Stimulated activated CD8-positive, alpha-beta memory T cell treated with anti-CD3 and anti-CD28 coated beads, Interleukin-4, amount 100 ng/mL, for 24 hours (primary cell): ENCODE measurements around the gene ATP5F1C.
"Not testable (repeated sequence)": the region's sequence is repeated elsewhere in the genome, so short reads cannot be mapped to it uniquely, and the experiment has no call there.

Experiments used
- DNase-seq: peaks from one replicate; pipeline ENCODE4 v3.0.0-alpha.2; 2020; ENCODE audit warnings: low read depth

The ATP5F1C gene

DNA sequence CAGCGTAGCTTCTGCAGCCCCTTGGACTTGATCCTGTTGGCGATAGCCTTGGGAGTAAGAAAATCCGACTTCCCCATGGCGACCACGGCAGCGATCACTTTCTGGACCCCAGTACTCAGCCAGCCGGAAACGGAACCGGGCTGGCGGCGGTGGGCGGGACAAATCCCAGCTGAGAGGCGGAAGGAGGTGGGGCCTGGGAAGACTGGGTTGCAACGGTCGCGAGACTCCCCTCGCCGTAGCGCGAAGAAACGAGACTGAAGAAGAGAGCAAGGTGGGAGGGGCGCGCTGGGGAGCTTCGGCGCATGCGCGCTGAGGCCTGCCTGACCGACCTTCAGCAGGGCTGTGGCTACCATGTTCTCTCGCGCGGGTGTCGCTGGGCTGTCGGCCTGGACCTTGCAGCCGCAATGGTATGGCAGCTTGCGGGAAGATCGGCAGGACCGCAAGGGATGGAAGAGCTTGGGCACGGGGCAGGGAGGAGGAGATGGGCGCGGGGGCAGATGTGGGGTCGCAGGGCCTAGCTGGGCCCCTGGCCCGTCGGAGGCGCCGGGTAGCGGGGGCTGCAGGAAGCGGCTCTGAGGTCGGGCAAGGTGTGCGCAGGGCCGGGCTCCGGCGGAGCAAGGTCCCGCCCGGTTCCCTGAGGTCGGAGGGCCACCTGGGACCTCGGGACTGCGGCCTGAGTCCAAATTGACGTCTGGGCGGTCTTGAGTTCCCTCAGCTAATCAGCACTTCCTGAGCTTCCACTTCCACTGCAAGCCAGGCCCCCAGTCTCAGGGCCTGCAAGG, at the start of gene ATP5F1C, which contains the start of gene KIN:
ATP5F1C (plus strand) TSS at position 321 of the 782 bp plus-strand sequence; CDS start at position 352, 31 bp downstream.
KIN (minus strand) TSS at position 137 of the 782 bp plus-strand sequence; CDS start at position 77, 60 bp downstream.
- DNase-seq, result peak; percentile 97

GRCh38 chr10:7738536-7739407, 49.2 kb upstream of the ATP5F1C start:
- DNase-seq, result no peak

DNA sequence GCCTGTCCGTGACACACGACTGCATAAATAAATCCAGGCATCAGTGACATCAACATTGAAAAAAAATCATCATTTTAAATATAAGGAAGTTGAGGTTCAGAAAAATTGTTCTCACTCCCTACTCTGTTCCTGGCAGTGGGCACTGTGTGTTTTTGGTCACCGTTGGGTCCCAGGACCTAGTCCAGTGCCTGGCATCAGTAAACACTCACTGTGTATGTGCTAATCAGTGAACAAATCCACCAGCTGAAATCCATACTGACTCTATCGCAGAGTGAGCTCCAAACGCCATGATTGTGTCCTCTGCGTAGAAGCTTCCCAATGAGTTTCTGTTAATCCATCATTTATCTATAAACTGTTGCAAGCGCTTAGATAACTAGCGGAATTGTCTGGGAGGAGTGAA, 43.7 kb upstream of the ATP5F1C start:
- DNase-seq, result no peak

- not testable (repeated sequence) for DNase-seq
These were observed 39.3 kb upstream of the ATP5F1C start for GRCh38 chr10:7748637-7749036.

GRCh38 chr10:7750222-7750621, 37.8 kb upstream of the ATP5F1C start:
- no peak for DNase-seq

DNA sequence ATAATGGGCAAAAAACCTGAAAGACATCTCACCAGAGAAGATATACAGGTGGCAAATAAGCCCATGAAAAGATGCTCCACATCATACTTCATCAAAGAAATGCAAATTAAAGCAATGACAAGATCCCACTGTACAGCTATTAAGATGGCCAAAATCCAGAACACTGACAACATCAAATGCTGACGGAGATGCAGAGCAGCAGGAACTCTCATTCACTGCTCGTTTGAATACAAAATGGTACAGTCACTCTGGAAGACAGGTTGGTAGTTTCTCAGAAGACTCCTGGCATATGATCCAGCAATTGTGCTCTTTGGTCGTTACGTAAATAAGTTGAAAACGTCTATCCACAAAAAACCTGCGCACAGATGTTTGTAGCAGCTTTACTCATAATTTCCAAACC, 35.7 kb upstream of the ATP5F1C start:
- no peak for DNase-seq

GRCh38 chr10:7755103-7755502, 32.9 kb upstream of the ATP5F1C start:
- DNase-seq, result no peak

DNA sequence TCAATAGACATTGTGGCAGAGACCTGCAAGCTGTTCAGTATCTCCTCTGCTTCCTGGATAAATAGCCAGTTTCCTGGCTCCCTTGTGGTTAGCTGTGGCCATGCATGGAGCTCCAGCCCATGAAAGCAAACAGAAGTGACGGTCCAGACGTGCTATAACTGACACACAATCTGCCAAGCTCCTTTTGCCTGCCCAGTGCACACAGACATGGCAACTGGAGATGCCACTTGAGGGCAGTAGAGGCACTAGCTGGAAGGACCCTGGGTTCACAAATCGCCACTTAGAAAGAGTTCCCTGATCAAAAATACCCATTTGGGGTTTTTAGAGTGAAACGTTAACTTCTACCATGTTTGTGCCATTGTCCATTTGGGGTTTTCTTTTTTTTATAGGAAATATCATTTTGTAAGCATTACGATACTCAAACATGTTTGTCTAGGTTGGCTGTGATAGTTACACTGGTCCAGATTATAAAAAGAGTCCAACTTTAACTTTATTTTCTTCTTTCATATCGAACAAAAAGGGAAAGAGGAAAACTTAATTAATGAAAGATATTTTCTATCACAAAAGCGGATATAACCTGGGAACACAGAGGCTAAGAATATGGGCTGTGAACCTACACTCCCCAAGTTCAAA, 31.5 kb upstream of the ATP5F1C start:
- no peak for DNase-seq

GRCh38 chr10:7763929-7764328, 24.0 kb upstream of the ATP5F1C start:
- DNase-seq, result no peak

DNA sequence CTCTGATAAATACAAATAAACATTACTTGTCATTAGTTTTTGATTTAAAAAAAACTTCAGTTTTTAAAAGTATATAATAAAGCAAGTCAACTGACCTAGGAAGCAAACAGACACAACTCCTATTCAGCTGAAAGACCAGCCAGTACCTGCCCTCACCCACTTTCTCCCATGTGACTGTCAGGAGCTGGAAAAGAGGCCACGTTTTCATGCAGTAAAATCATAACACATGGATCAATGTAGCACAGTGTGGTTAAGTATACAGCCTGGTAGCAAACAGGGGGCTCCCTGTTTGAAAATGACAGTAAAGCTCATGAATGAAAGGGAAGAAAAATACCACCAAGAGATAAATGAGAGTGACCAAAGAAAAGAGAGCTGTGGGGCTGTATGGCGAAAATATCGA, 21.7 kb upstream of the ATP5F1C start:
- no peak for DNase-seq

DNA sequence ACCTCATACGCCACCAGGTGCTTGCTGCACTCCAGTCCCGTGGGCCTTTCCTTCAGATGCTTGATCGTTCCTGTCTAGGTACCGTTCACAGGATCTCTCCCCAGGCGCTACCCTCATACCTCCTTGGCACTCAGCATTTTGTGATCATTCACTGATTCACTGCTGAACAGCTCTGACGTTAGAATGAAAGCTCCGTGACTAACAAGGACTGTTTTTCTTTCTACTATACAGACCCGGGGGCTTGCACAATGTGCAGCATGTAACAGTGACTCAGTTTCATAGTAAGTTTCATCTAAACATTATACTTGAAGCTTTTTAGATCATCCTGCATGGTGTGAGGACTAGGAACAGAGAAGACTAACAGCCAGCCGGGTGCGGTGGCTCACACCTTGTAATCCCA, 20.8 kb upstream of the ATP5F1C start:
- no peak for DNase-seq

GRCh38 chr10:7768417-7768816, 19.6 kb upstream of the ATP5F1C start:
- no peak for DNase-seq

GRCh38 chr10:7773845-7774801, 13.9 kb upstream of the ATP5F1C start:
- no peak for DNase-seq

DNA sequence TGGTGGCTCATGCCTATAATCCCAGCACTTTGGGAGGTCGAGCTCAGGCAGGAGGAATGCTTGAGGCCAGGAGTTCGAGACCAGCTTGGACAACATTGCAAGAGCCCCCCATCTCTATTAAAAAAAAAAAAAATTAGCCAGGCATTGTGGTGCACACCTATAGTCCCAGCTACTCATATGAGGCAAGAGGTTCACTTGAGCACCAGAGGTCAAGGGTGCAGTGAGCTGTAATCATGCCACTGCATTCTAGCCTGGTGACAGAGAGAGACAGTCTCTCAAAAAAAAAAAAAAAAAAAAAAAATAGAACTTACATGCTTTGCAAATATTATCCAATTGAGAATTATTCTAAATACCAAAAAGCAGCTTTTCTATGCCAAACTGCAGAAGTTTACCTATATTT, 11.2 kb upstream of the ATP5F1C start:
- DNase-seq, result no peak

GRCh38 chr10:7782194-7782593, 5.8 kb upstream of the ATP5F1C start:
- not testable (repeated sequence) for DNase-seq

- no peak for DNase-seq
These were observed 1.5 kb upstream of the ATP5F1C start for GRCh38 chr10:7786430-7786829.

DNA sequence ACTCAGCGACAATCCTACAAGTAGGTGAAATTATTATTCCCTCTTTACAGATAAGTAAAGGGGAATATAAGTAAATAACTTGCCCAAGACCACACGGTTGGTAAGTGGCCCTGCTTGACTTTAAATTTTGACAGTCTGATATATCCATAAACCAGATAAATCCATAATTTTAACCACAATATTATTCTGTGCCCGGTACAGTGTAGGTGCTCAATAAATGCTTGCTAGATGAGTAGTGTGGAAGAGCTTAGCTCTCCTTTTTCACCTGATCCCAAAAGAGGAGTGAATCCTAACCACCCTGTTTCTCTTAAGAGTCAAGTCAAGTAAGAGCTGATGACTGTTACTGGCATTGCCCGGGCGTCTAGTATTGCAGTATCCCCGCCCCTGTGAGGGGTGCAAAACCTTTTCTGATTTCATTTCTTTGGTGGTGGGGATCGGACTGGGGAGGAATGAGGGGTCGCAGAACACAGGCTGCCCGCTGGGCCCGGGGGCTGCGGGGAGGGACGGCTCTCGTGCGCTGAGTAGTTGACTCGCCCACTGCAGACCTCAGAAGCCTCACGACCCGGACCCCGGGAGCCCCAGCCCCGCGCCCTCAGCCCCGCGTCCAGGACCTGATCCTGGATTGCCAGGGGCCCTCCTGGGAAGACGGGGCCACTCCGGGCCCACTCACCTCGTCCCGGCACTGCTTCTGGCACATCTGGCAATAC, 674 bp upstream of the ATP5F1C start:
- no peak for DNase-seq

DNA sequence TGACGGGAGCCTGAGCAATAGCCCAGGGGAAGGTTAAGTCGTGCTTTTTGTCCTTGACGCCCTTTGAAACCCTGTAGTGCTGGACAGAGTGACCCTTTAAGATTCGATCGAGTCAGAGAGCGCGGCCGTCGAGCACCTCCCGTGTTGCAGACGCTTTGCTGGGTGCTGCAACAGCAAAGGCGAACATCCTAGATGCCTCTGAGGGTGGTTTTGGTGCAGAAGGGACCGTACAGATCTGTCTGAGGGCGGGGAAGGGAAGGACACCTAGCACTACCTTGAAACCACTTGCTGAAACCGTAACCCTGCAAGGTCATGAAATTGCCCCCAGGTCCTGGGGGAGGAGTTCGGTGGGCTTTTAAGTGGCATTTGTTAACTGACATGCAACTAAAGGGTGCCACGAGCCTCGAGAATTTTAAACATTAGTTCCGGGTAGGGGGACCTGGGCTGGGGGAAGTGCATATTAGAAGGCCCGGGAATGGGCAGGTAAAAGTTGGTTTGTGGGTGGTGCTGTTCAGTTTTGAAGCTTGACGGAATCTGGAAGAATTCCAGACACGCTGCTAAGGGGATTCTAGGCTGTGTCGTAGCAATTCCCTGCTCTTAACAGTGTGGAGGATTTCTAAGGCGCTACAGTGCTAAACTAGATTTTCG, 786 bp downstream of the ATP5F1C start:
- DNase-seq, result peak; percentile 1

DNA sequence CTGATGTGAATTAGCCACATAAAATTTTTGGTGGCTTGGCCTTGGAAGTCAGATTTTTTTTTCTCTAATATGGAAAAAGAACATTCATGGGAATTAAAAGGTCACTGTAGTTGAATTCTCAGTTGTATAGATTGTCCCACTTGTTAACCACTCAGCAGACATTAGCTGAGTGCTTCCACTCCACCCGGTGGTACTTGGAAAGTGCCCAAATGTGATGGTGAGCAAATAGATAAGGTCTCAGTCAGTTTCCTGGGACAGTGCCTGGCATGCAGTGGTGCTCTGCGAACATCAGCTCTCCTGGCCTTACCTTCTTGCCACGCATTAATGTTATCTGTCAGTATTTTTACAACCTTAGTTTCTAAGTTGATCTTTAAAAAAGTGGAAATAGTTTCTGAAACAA, 1.4 kb downstream of the ATP5F1C start:
- DNase-seq, result no peak

- DNase-seq, result no peak
These were observed 4.6 kb downstream of the ATP5F1C start for GRCh38 chr10:7792541-7792940.
